Measurements from ENCODE around the gene RBCK1.

DNA sequence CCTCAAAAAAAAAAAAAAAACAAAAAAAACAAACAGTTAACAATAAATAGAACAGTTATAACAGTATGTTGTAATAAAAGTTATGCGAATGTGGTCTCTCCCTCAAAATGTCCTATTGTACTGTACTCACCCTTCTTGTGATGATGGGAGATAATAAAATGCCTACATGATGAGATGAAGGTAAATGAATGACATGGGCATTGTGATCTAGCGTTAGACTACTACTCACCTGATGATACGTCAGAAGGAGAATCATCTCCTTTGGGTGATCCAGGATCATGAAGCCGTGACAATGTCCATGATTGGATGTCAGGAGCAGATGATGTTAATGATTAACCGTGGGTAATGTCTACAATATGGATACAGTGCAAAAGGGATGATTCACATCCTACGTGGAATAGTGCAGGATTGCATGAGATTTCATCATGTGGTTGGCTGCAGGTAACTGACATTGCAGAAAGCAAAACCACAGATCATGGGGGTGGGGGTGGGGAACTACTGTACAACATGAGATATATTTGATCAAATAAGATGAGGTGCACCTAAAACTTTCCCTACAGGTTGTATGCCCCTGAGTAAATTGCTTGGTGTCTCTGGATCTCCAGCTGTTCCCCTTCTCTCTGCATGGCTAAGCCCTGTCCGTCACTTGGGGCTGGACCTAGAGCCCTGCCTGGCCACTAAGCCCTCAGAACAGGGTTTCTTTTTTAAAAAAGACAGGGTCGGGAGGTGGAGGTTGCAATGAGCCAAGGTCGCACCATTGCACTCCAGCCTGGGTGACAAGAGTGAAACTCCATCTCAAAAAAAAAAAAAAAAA is 6.2 kb upstream of the RBCK1 start:
- TF ChIP-seq, protein P1, sequence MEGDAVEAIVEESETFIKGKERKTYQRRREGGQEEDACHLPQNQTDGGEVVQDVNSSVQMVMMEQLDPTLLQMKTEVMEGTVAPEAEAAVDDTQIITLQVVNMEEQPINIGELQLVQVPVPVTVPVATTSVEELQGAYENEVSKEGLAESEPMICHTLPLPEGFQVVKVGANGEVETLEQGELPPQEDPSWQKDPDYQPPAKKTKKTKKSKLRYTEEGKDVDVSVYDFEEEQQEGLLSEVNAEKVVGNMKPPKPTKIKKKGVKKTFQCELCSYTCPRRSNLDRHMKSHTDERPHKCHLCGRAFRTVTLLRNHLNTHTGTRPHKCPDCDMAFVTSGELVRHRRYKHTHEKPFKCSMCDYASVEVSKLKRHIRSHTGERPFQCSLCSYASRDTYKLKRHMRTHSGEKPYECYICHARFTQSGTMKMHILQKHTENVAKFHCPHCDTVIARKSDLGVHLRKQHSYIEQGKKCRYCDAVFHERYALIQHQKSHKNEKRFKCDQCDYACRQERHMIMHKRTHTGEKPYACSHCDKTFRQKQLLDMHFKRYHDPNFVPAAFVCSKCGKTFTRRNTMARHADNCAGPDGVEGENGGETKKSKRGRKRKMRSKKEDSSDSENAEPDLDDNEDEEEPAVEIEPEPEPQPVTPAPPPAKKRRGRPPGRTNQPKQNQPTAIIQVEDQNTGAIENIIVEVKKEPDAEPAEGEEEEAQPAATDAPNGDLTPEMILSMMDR (IDR thresholded peaks at IDR 0.05; ENCODE audit: low read length) = no peak
- TF ChIP-seq EZH2 (IDR thresholded peaks at IDR 0.05; ENCODE audit: borderline replicate concordance, low read length) = no peak
